ENCODE results near the gene HMBS.

DNA sequence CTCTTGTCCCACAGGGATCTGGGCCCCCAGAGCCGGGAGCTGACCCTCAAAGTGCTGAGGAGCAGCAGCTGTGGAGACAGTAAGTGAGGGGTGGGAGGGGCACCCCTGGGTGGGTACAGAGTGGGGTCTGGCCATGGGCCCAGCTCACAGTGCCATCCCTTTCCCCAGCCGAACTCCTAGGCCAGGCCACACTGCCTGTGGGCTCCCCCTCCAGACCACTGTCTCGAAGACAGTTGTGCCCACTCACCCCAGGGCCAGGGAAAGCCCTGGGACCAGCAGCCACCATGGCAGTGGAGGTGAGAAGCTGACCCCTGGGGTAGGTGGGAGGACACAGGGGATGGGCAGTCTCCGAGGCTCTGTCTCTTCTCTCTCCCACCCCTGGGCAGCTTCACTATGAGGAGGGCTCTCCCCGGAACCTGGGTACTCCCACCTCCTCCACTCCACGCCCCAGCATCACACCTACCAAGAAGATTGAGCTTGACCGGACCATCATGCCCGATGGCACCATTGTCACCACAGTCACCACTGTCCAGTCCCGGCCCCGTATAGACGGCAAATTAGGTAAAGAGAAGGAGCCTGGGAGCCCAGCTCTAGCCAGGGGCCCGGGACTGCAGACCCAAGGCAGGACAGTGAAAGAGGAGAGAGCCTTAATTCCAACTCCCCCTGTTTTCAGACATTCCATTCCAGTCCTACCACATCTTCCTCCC is 27.8 kb downstream of the HMBS start:
- TF ChIP-seq, protein P1, sequence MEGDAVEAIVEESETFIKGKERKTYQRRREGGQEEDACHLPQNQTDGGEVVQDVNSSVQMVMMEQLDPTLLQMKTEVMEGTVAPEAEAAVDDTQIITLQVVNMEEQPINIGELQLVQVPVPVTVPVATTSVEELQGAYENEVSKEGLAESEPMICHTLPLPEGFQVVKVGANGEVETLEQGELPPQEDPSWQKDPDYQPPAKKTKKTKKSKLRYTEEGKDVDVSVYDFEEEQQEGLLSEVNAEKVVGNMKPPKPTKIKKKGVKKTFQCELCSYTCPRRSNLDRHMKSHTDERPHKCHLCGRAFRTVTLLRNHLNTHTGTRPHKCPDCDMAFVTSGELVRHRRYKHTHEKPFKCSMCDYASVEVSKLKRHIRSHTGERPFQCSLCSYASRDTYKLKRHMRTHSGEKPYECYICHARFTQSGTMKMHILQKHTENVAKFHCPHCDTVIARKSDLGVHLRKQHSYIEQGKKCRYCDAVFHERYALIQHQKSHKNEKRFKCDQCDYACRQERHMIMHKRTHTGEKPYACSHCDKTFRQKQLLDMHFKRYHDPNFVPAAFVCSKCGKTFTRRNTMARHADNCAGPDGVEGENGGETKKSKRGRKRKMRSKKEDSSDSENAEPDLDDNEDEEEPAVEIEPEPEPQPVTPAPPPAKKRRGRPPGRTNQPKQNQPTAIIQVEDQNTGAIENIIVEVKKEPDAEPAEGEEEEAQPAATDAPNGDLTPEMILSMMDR (IDR thresholded peaks at IDR 0.05): no peak
- no peak for TF ChIP-seq POLR2A (IDR thresholded peaks at IDR 0.05)
